ENCODE results near the gene MIB2. TPM values are rescaled to one million over a fixed set of nuclear protein-coding genes. Genes with fewer than 3 reads are reported as not detected.
A peak's percentile ranks its signal among the peaks of the same experiment; 100 is the strongest.

MIB2 gene
- total and polyA plus RNA-seq, 10 of the 15 experiments (the other 5 are each of a cell fraction or from before 2014, with no cell fraction given): 0.42 to 26.8 (median 10.9) TPM; not detected in 1

- 5% methylated on average over 14 of the region's 16 CpGs for WGBS (ENCODE audit: insufficient coverage, insufficient replicate concordance, low lambda C conversion rate, missing lambda C conversion rate)
- no peak for DNase-seq (ENCODE audit: low read depth, low spot score)
- intact Hi-C loops (cut with micrococcal nuclease; ENCODE audit: unreplicated experiment): no loop called here
- Histone ChIP-seq H3K36me3 (ENCODE audit: control insufficient read depth in 2 of 2, insufficient read depth in 2 of 2, low read length in 1 of 2) (no peaks in the 10 kb centered on the region), H3K9me3 (replicated peaks; ENCODE audit: control insufficient read depth, insufficient read depth, low read length) (no peaks in the 10 kb centered on the region), H3K4me2 (ENCODE audit: control insufficient read depth, insufficient read depth) (peak overlapping the region; percentile 71), H3K79me2 (ENCODE audit: control insufficient read depth, insufficient read depth, low read length) (no peaks in the 10 kb centered on the region), H4K20me1 (ENCODE audit: control insufficient read depth, insufficient read depth) (no peaks in the 10 kb centered on the region), H3K27ac (ENCODE audit: control insufficient read depth, insufficient read depth) (no peak overlapping the region), H2AFZ (ENCODE audit: control insufficient read depth, low read depth, low read length) (peak overlapping the region; percentile 34; the same call in 1 of the 2 replicates), H3K27me3 (replicated peaks in 1 of 2; ENCODE audit: control insufficient read depth in 2 of 2, insufficient read depth in 2 of 2, low read length in 1 of 2) (peaks cover 0 to 2% of the 10 kb centered on the region in 2 experiments; a peak in 2 of 4 replicates), H3K4me1 (ENCODE audit: control insufficient read depth, insufficient read depth, low read length) (peaks cover 25% of the 10 kb centered on the region), H3K4me3 (no peak overlapping the region), H3K9ac (ENCODE audit: control insufficient read depth, insufficient read depth, low read length) (no peak overlapping the region)
- SMC1A ChIA-PET (ENCODE audit: uncharacterized antibody, unreplicated experiment): interaction anchor here (0.7 kb wide), 1 partner anchor 20 kb away, joined by 3 read pairs; no protein-coding TSS in a partner anchor
- CTCF ChIA-PET: interaction anchor here (0.8 kb wide), 1 partner anchor 17 kb away, joined by 3 read pairs; no protein-coding TSS in a partner anchor
- no peak for FAIRE-seq
- in situ Hi-C loops (cut with MboI): no loop called here
- BruUV-seq (replicated peaks): no TSS peak
- TF ChIP-seq PKNOX1 (IDR thresholded peaks at IDR 0.05) (no peak), FOXK2 (IDR thresholded peaks at IDR 0.05) (no peak), TAF1 (IDR thresholded peaks at IDR 0.05; ENCODE audit: borderline replicate concordance, low read depth, low read length) (no peak), PAX5 (IDR thresholded peaks at IDR 0.05; ENCODE audit: borderline replicate concordance, low read depth, low read length) (peak; percentile 47; the same call in 1 of the 2 replicates), CUX1 (IDR thresholded peaks at IDR 0.05; ENCODE audit: insufficient replicate concordance, low read depth, low read length) (no peak), IKZF1 (conservative IDR thresholded peaks at IDR 0.05) (no peak), CTCF (IDR thresholded peaks at IDR 0.05 in 2 of 3, conservative IDR thresholded peaks at IDR 0.05 in 1 of 3; ENCODE audit: control insufficient read depth in 2 of 3, extremely low read depth in 1 of 3, insufficient read depth in 1 of 3, low read depth in 3 of 3, low read length in 3 of 3) (peak in 2 of 3 experiments; percentile 35 to 40; a peak in 2 of 6 replicates), EED (IDR thresholded peaks at IDR 0.05; ENCODE audit: low read depth) (peak; percentile 52; the same call in 1 of the 2 replicates), BHLHE40 (IDR thresholded peaks at IDR 0.05; ENCODE audit: borderline replicate concordance in 1 of 2, low read depth in 2 of 2, low read length in 1 of 2) (peak; percentile 11 to 56; a peak in 1 of 4 replicates), ZBTB33 (IDR thresholded peaks at IDR 0.05) (0 out of 2 replicates have a peak, but pooled peaks have one; percentile 44)
- RAD21 ChIA-PET (ENCODE audit: unreplicated experiment): no interaction called here
- POLR2A ChIA-PET: interaction anchor here (1.1 kb wide), 1 partner anchor 9 kb away, joined by 3 read pairs; no protein-coding TSS in a partner anchor
- peak; percentile 64 for ATAC-seq
Observed at GRCh38 chr1:1597275-1597930, 17.9 kb upstream of the MIB2 start.
